Colonic mucosa (tissue), 4 donors: ENCODE results near the gene UBAC2. TPM values are rescaled to one million over a fixed set of nuclear protein-coding genes. Genes with fewer than 3 reads are reported as not detected.

Source experiments
- DNase-seq: peaks from one replicate; pipeline ENCODE4 v3.0.0-alpha.2; 2020
- H3K27ac ChIP-seq: fragments of 200-600 bp; one replicate; pipeline ENCODE4 v1.8.0; 2021
- H3K27me3 ChIP-seq: fragments of 200-600 bp; one replicate; pipeline ENCODE4 v1.8.0; 2021
- H3K36me3 ChIP-seq: fragments of 200-600 bp; one replicate; pipeline ENCODE4 v1.8.0; 2021
- H3K4me1 ChIP-seq: fragments of 200-600 bp; one replicate; pipeline ENCODE4 v1.8.0; 2021; ENCODE audit warnings: mild to moderate bottlenecking
- H3K4me3 ChIP-seq: fragments of 200-600 bp; one replicate; pipeline ENCODE4 v1.8.0; 2021
- H3K9ac ChIP-seq, 2 donors: one replicate each; pipeline ENCODE4 v1.7.0; 2013; ENCODE audit warnings: control low read depth in 2 of 2, low read depth in 2 of 2, low read length in 2 of 2
- H3K9me3 ChIP-seq: fragments of 200-600 bp; one replicate; pipeline ENCODE4 v1.8.0; 2021
- CTCF ChIP-seq: fragments of 200-600 bp; IDR thresholded peaks from one replicate; pipeline ENCODE4 v1.8.0; 2022; ENCODE audit warnings: antibody characterized with exemption, mild to moderate bottlenecking
- intact Hi-C: fragments of 100-400 bp; cut with DNase I; formaldehyde crosslinking; loops from one replicate; pipeline ENCODE4 v1.14.1; 2022
- total RNA-seq, 2 donors: library from RNA; stranded (reverse); fragmentation: NEBNext Ultra II Directional in 1 of 2; extraction: Animal tissue kit (Norgen Biotek cat#: 25700) in 1 of 2; gene quantifications; one replicate each; pipeline ENCODE4 v1.2.1, GENCODE V29; 2021
- donor health status: healthy.
- donor health status: DM: no; HTN: no; CAD: no.
- donor health status: DM: no; HTN: no; CAD: no.

UBAC2 gene
- total RNA-seq, 2 donors from 2014 or later: 67.6 to 88.4 TPM

- Histone ChIP-seq H3K9ac (no peak overlapping the region), H3K4me1 (no peaks in the 10 kb centered on the region), H3K4me3 (no peak overlapping the region), H3K9me3 (no peaks in the 10 kb centered on the region), H3K27me3 (no peaks in the 10 kb centered on the region), H3K27ac (no peak overlapping the region), H3K36me3 (no peaks in the 10 kb centered on the region)
- DNase-seq: no peak
- no peak for TF ChIP-seq CTCF
- intact Hi-C loops: no loop called here
These were observed 107.9 kb downstream of the UBAC2 start for GRCh38 chr13:99308471-99309087.

GRCh38 chr13:99310382-99311031 is 109.9 kb downstream of the UBAC2 start:
- intact Hi-C loops: no loop called here
- Histone ChIP-seq H3K9ac (no peak overlapping the region), H3K9me3 (no peaks in the 10 kb centered on the region), H3K27me3 (no peaks in the 10 kb centered on the region), H3K4me3 (no peak overlapping the region), H3K27ac (peak overlapping the region; percentile 14), H3K36me3 (no peaks in the 10 kb centered on the region), H3K4me1 (no peaks in the 10 kb centered on the region)
- TF ChIP-seq CTCF: no peak
- no peak for DNase-seq

- H3K9ac ChIP-seq: no peak overlapping the region
- no peaks in the 10 kb centered on the region for H3K36me3 ChIP-seq
- DNase-seq: no peak
- H3K4me3 ChIP-seq: no peak overlapping the region
- no peak overlapping the region for H3K27ac ChIP-seq
- H3K27me3 ChIP-seq: no peaks in the 10 kb centered on the region
- H3K9me3 ChIP-seq: no peaks in the 10 kb centered on the region
- intact Hi-C loops: no loop called here
- H3K4me1 ChIP-seq: no peaks in the 10 kb centered on the region
- no peak for TF ChIP-seq CTCF
These were observed 110.5 kb downstream of the UBAC2 start for GRCh38 chr13:99311137-99311536.

- H3K27me3 ChIP-seq: no peaks in the 10 kb centered on the region
- intact Hi-C loops: no loop called here
- H3K9ac ChIP-seq: no peak overlapping the region
- no peaks in the 10 kb centered on the region for H3K4me1 ChIP-seq
- no peak overlapping the region for H3K4me3 ChIP-seq
- no peak for DNase-seq
- no peaks in the 10 kb centered on the region for H3K36me3 ChIP-seq
- H3K9me3 ChIP-seq: no peaks in the 10 kb centered on the region
- H3K27ac ChIP-seq: peak overlapping the region; percentile 37
- TF ChIP-seq CTCF: no peak
These were observed 111.3 kb downstream of the UBAC2 start for GRCh38 chr13:99311748-99312492.

GRCh38 chr13:99312493-99312883 is 111.8 kb downstream of the UBAC2 start:
- Histone ChIP-seq H3K4me1 (no peaks in the 10 kb centered on the region), H3K27ac (peak overlapping the region; percentile 37), H3K9ac (no peak overlapping the region), H3K36me3 (no peaks in the 10 kb centered on the region), H3K9me3 (no peaks in the 10 kb centered on the region), H3K4me3 (no peak overlapping the region), H3K27me3 (no peaks in the 10 kb centered on the region)
- DNase-seq: no peak
- no peak for TF ChIP-seq CTCF
- intact Hi-C loops: no loop called here
